Measurements from ENCODE around the gene TESK1. TPM values are rescaled to one million over a fixed set of nuclear protein-coding genes. Genes with fewer than 3 reads are reported as not detected.

The TESK1 gene
- total RNA-seq, 4 donors from 2014 or later = 2.0 to 59.7 (median 15.5) TPM

DNA sequence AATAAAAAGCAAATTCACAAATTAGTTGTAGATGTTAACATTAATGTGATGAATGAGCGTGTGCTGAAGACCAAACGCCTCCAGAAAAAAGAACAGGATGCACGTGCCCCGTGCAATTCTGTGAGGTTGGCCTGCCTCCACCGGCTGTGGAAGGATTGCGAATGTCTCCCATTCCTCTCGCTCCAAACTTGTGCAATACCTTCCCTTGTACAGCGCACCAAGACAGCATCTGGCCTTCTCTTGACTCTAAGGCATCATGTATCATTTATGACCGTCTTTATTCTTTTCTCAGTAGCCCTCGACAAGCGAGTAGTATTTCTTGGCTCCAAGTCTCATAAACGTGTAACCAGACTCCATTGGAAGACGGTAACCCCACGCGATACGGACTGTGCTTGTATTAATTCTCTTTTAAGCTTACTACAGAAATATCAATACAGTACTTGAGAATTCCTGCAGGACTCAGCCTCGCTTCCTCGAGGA, 1.5 kb upstream of the TESK1 start:
- intact Hi-C loops (cut with DNase I; ENCODE audit: low total_unique reads) = no loop called here
- peak; percentile 86 to 88 for DNase-seq

DNA sequence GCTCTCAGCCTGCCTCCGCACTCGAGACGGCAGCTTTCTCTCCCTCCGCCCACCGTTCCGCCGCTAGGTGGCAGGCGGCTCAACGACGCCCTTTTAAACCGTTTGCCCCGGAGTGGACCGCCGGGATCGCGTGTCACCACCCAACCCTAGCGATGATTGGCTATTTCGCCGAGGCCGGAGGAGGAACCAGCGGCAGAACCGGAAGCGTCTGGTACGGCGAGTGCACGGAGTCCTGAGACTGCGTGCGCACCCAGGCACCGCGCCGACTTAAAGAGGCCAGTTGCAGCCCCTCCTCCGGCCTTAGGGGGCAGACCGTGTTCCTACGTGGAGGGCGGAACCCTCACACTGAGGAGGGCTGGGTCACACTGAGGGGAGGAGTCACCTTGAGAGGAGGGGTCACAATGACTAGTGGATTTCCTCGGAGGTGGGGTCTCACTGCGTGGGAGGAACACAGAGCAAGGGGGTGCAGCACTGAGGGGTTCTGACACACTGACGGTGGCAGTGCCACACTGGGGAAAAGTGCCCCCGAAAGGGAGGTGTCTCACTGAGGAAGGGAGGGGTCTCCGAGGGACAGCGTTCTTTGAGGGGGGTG, 980 bp upstream of the TESK1 start:
- H3K4me1 ChIP-seq = no peaks in the 10 kb centered on the region
- peak; percentile 75 to 90 for TF ChIP-seq POLR2A (IDR thresholded peaks at IDR 0.05)
- TF ChIP-seq, protein P1, sequence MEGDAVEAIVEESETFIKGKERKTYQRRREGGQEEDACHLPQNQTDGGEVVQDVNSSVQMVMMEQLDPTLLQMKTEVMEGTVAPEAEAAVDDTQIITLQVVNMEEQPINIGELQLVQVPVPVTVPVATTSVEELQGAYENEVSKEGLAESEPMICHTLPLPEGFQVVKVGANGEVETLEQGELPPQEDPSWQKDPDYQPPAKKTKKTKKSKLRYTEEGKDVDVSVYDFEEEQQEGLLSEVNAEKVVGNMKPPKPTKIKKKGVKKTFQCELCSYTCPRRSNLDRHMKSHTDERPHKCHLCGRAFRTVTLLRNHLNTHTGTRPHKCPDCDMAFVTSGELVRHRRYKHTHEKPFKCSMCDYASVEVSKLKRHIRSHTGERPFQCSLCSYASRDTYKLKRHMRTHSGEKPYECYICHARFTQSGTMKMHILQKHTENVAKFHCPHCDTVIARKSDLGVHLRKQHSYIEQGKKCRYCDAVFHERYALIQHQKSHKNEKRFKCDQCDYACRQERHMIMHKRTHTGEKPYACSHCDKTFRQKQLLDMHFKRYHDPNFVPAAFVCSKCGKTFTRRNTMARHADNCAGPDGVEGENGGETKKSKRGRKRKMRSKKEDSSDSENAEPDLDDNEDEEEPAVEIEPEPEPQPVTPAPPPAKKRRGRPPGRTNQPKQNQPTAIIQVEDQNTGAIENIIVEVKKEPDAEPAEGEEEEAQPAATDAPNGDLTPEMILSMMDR (IDR thresholded peaks at IDR 0.05) = peak; percentile 88 to 98 (median 96)
- no peaks in the 10 kb centered on the region for H3K9me3 ChIP-seq
- no peaks in the 10 kb centered on the region for H3K27me3 ChIP-seq
- H3K4me3 ChIP-seq = peak overlapping the region; percentile 65 to 95
- DNase-seq = peak; percentile 99
- no peaks in the 10 kb centered on the region for H3K36me3 ChIP-seq
- intact Hi-C loops (cut with DNase I; ENCODE audit: low total_unique reads) = no loop called here
- peak overlapping the region; percentile 92 to 94 for H3K27ac ChIP-seq

More for the DNA sequence above, 1.5 kb upstream of the TESK1 start:
- peak overlapping the region; percentile 92 to 94 for H3K27ac ChIP-seq
- H3K4me1 ChIP-seq = no peaks in the 10 kb centered on the region
- no peaks in the 10 kb centered on the region for H3K9me3 ChIP-seq
- TF ChIP-seq, protein P1 (IDR thresholded peaks at IDR 0.05) = no peak
- TF ChIP-seq POLR2A (IDR thresholded peaks at IDR 0.05) = no peak
- H3K36me3 ChIP-seq = no peaks in the 10 kb centered on the region
- H3K27me3 ChIP-seq = no peaks in the 10 kb centered on the region
- peak overlapping the region; percentile 40 to 65 for H3K4me3 ChIP-seq

DNA sequence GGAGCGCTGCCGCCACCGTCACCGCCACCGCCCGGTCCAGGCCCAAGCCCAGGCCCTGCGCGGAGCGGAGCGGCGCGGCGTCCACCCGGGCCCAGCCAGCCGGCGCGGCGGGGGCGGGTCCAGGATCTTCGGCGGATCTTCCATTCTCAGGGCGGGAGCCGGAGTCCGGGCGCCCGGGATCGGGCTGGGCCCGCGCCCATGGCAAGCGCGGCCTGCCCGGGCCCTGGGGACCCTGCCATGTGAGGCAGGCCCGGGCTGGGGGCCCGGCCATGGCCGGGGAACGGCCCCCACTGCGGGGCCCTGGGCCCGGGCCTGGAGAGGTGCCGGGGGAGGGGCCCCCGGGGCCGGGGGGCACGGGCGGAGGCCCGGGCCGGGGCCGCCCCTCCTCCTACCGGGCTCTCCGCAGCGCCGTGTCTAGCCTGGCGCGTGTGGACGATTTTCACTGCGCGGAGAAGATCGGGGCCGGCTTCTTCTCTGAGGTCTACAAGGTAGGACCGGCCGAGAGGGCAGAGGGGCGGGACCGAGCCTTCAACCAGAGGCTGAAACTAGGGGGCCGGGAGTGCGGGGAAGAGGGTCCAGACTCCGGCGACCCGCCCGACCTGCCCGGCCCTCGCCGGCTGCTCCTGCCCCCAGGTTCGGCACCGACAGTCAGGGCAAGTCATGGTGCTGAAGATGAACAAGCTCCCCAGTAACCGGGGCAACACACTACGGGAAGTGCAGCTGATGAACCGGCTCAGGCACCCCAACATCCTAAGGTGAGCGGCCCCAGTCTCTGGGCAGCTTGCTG, 482 bp downstream of the TESK1 start:
- no peaks in the 10 kb centered on the region for H3K27me3 ChIP-seq
- no peaks in the 10 kb centered on the region for H3K4me1 ChIP-seq
- no peaks in the 10 kb centered on the region for H3K9me3 ChIP-seq
- H3K4me3 ChIP-seq = peak overlapping the region; percentile 65 to 95
- peak overlapping the region; percentile 92 to 94 for H3K27ac ChIP-seq
- intact Hi-C loops (cut with DNase I; ENCODE audit: low total_unique reads) = no loop called here
- peak; percentile 42 to 44 for DNase-seq
- no peaks in the 10 kb centered on the region for H3K36me3 ChIP-seq
- TF ChIP-seq, protein P1 (IDR thresholded peaks at IDR 0.05) = no peak
- peak in 1 of 2 donors; percentile 13 for TF ChIP-seq POLR2A (IDR thresholded peaks at IDR 0.05)

DNA sequence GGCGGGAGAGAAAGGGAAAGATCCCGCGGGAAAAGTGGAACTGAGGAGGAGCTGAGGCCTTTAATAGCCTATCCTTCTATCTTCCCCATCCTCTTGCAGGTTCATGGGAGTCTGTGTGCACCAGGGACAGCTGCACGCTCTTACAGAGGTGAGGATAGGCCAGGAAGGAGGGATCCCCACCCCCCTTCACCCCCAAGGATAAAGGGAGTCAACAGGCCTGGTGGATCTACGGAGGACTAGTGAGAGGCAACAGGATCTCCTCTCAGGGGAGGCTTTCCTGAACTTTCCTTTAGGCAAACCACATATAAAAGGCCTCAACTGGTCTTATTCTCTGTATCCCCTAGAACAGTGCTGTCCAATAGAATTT, 1.1 kb downstream of the TESK1 start:
- intact Hi-C loops (cut with DNase I; ENCODE audit: low total_unique reads) = no loop called here
- TF ChIP-seq, protein P1 (IDR thresholded peaks at IDR 0.05) = no peak
- no peak for TF ChIP-seq POLR2A (IDR thresholded peaks at IDR 0.05)
- Histone ChIP-seq H3K4me3 (peak overlapping the region; percentile 65 to 95), H3K27me3 (no peaks in the 10 kb centered on the region), H3K27ac (peak overlapping the region; percentile 92 to 94), H3K36me3 (no peaks in the 10 kb centered on the region), H3K4me1 (no peaks in the 10 kb centered on the region), H3K9me3 (no peaks in the 10 kb centered on the region)
- no peak for DNase-seq

DNA sequence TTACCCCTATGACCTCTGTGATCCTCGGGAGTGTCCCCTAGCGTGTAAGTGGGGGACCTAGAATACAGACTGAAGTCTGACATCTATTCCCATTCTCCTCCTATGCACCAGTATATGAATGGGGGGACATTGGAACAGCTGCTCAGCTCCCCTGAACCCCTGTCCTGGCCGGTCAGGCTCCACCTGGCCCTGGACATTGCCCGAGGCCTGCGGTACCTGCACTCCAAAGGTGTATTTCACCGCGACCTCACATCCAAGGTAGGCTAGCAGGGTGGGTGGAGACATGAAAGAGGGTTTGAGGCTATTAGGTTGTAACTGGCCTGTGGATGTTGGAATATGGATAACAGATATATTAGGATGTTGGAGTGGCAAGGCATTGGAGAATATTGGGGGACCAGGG, 1.7 kb downstream of the TESK1 start:
- Histone ChIP-seq H3K4me3 (no peak overlapping the region), H3K36me3 (no peaks in the 10 kb centered on the region), H3K27ac (peak overlapping the region in 1 of 2 donors; percentile 3), H3K9me3 (no peaks in the 10 kb centered on the region), H3K27me3 (no peaks in the 10 kb centered on the region), H3K4me1 (no peaks in the 10 kb centered on the region)
- intact Hi-C loops (cut with DNase I; ENCODE audit: low total_unique reads) = no loop called here
- TF ChIP-seq, protein P1 (IDR thresholded peaks at IDR 0.05) = no peak
- TF ChIP-seq POLR2A (IDR thresholded peaks at IDR 0.05) = no peak
- no peak for DNase-seq
